GM19372 (cell line): Measurements from ENCODE around the gene OR8B4.
"Not testable (repeated sequence)": the region's sequence is repeated elsewhere in the genome, so short reads cannot be mapped to it uniquely, and the experiment has no call there.

Experiments
- ATAC-seq: cut with Tn5 transposase; IDR thresholded peaks from one replicate; pipeline ENCODE4 v1.9.1; 2021; ENCODE audit warnings: mild to moderate bottlenecking, low read depth, moderate library complexity; ENCODE audit not compliant: unreplicated experiment

The OR8B4 gene

DNA sequence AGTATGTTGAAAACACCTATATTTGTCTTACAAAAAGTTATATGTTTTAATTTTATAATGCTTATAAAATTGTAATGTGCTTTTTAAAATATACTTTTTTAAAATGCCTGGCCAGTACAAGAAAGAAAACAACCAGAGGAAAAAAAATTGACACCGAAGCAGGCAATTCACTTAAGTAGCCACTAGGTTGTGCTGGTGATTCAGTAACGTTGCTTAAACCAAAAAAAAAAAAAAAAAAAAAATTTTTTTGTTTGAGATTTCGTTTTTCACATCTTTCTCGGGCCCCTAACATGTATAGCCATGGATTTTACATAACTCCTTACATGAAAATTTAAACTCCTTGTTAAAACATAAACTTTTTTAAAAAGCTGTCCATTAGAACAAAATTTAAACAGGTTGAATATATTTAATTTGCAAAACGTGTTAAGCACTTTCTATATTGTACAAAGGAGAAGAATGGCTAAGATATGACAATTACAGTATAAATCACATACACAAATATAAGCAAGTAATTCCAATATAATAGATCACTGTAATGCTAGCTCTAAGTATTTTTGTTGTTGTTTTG is 9.2 kb downstream of the OR8B4 start:
- no peak for ATAC-seq

DNA sequence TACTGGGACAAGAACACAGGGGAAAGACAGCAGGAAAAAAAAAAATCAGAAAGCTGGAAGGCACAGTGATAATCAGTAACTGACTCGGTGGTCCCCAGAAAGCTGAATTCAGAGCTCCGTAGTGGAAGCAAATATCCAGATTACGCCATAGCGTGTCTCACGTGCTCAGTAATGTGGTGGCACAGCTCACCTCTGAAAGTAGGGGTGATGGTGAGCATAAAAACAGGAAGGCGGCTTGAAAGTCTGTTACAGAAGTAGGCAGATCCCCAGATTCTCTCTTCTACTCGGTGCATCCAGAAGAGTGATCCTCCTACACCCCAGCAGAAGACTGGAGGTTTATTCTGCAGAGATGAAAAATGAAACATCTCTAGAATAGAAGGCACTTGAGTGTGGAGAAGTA is 14.8 kb downstream of the OR8B4 start:
- ATAC-seq = no peak

DNA sequence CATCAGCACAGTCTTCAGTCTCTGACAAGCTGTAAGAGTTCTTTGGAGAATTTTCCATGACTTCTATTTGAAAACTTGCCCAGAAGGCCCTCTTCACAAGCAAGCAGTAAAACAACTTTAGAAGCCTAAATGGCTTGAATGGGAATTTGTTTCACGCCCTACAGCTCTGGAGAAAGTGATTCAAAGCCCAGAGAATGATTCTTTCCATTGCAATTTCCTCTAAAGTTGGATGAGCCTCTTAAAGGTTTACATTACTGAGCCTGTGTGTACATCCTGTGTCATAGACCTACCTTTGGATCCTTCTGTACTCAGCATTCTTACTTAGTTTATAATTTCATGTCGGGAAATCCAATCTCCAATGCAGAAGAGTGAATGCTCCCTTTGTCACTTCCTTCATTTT is 19.1 kb downstream of the OR8B4 start:
- no peak for ATAC-seq

GRCh38 chr11:124403186-124403585 is 21.5 kb downstream of the OR8B4 start:
- ATAC-seq = not testable (repeated sequence)

DNA sequence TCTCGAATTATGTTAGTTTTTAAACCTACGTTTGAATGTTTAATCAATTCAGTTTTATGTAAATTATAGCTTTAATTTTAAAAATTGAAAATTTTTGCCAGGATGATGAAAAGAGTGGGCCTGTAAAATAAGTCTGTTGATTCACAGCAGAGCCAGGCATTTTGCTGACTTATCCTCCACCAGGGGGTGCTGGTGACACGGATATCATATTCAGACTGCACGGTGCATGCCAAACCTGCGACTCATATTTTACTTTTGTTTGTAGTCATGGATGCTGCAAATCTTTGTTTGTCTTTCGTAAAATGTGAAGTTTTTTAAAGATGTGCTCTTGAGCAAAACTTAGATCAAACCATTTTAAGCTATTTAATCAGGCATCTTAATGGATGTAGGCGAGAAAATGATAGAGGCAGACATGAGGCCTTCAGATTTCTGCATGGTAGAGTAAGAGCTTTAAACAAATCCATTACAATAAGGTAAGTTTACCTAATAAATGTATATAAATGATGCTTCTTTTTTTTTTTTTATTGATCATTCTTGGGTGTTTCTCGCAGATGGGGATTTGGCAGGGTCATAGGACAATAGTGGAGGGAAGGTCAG is 22.2 kb downstream of the OR8B4 start:
- peak; percentile 96 for ATAC-seq

- ATAC-seq = no peak
These were observed 25.7 kb downstream of the OR8B4 start, which contains the start of gene OR8B3 for GRCh38 chr11:124398924-124399323. TSS of gene OR8B3 (minus strand) at chr11:124399024. CDS start at chr11:124397351, 1,673 bp downstream.

GRCh38 chr11:124396847-124397246 is 27.8 kb downstream of the OR8B4 start:
- not testable (repeated sequence) for ATAC-seq

DNA sequence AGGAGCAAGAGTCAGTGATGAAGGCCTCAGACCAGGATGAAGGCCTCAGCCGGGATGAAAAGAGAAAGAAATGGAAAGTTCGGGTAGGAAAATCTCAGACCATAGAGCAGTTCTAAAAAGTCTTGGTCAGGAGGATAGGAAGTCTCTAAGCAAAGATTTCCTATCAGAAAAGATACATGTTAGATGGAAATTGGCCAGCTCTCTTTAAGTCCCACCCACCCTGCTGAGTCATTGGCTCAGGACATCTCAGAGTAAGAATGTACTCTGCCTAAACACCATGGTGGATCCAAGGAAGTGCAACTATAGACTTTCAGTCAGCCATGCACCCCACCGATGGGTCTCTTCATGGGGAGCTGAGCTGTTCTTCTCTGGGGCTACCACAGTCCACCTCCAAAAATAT is 30.3 kb downstream of the OR8B4 start:
- no peak for ATAC-seq

DNA sequence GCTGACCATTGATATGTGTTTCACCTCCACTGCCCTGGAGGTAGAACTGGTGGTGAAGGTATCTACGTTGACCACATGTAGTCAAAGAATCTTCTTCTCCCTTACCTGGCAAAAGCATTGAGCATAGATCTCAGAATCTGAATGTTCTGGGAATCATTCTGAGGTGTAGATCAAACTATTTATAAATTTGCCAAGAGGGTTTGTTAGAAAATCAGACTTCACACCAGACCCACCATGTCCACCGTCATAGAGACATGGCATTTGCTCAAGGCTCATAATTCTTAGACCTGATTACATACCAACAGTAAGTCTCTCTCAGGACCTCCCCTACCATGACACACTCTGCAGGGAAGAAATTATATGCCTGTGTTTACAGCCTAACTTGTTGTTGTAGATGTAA is 40.3 kb downstream of the OR8B4 start, which contains the start of gene OR8B2:
OR8B2 (minus strand) TSS at position 101 of the 400 bp plus-strand sequence. CDS start 1,156 bp downstream, outside the sequence.
- no peak for ATAC-seq

DNA sequence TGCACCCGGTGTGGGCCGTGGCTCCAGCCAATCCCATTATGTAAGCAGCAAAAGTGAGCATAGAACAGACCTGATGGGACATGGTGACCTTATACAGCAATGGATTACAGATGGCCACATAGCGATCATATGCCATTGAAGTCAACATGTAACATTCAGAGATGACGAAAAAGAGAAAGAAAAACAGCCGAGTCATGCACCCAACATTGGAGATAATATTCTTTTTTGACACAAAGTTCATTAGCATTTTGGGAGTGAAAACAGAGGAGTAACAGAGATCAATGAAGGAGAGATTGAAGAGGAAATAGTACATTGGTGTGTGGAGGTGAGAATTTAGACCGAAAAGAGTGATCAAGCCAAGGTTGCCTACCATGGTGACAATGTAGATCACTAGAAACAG is 41.8 kb downstream of the OR8B4 start:
- not testable (repeated sequence) for ATAC-seq

DNA sequence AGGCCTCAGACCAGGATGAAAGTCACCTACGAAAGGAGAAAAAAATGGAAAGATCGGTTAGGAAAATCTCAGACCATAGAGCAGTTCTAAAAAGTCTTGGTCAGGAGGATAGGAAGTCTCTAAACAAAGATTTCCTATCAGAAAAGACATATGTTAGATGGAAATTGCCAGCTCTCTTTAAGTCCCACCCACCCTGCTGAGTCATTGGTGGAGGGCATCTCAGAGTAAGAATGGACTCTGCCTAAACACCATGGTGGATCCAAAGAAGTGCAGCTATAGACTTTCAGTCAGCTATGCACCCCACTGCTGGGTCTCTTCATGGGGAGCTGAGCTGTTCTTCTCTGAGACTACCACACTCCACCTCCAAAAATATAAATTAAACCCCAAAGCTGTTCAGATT is 44.1 kb downstream of the OR8B4 start:
- ATAC-seq = no peak

GRCh38 chr11:124376280-124376679 is 48.4 kb downstream of the OR8B4 start:
- ATAC-seq = no peak
